Effector memory CD8-positive, alpha-beta T cell (primary cell): ENCODE measurements around the gene COL19A1.

Experiments used
- ATAC-seq: fragments of 150-1000 bp; cut with Tn5 transposase; replicated peaks from 2 replicates; pipeline ENCODE4 v1.10.0; 2021; ENCODE audit warnings: mild to moderate bottlenecking, moderate library complexity
- DNase-seq, 3 experiments: peaks; one replicate each; pipeline ENCODE4 v3.0.0; 2021
- H3K27ac Mint-ChIP-seq, 2 donors: one replicate each; pipeline ENCODE4 v1.8.0; 2022; ENCODE audit warnings: mild to moderate bottlenecking in 2 of 2, mixed read lengths in 2 of 2, moderate library complexity in 2 of 2
- H3K27me3 Mint-ChIP-seq, 2 donors: one replicate each; pipeline ENCODE4 v1.8.0; 2022; ENCODE audit warnings: mixed read lengths in 2 of 2
- H3K36me3 Mint-ChIP-seq: one replicate; pipeline ENCODE4 v1.8.0; 2022; ENCODE audit warnings: mild to moderate bottlenecking, moderate library complexity, mixed read lengths; ENCODE audit not compliant: insufficient read depth
- H3K4me1 Mint-ChIP-seq, 2 donors: one replicate each; pipeline ENCODE4 v1.8.0; 2022; ENCODE audit warnings: low read depth in 2 of 2, mixed read lengths in 2 of 2
- H3K4me3 Mint-ChIP-seq, 2 donors: one replicate each; pipeline ENCODE4 v1.8.0; 2022; ENCODE audit warnings: mild to moderate bottlenecking in 2 of 2, mixed read lengths in 2 of 2, moderate library complexity in 2 of 2
- H3K9me3 Mint-ChIP-seq, 2 donors: one replicate each; pipeline ENCODE4 v1.8.0; 2022; ENCODE audit warnings: mixed read lengths in 2 of 2

COL19A1 gene

DNA sequence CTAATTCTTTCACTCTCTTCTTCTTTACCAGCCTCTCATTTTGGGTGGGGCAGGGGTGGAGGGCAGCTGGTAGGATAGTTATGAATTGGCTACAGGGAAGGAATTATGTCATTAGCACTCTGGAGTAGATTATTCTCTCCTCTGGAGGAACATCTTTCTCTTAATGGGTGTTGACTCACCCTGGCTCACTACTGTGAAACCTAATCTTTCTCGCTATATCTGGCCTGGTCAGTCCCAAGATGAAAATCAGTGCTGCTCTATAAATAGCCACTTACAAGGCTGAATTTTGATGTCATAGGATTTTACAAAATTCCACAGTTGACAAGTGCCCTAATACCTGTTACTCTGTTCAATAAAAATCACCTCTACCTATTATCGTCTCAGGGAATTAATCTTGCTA is 285.3 kb downstream of the COL19A1 start:
- Mint-ChIP-seq H3K27ac (no peak overlapping the region), H3K4me1 (no peaks in the 10 kb centered on the region), H3K36me3 (no peaks in the 10 kb centered on the region), H3K4me3 (no peak overlapping the region), H3K27me3 (no peaks in the 10 kb centered on the region), H3K9me3 (no peaks in the 10 kb centered on the region)
- ATAC-seq (no peak), DNase-seq (no peak)

DNA sequence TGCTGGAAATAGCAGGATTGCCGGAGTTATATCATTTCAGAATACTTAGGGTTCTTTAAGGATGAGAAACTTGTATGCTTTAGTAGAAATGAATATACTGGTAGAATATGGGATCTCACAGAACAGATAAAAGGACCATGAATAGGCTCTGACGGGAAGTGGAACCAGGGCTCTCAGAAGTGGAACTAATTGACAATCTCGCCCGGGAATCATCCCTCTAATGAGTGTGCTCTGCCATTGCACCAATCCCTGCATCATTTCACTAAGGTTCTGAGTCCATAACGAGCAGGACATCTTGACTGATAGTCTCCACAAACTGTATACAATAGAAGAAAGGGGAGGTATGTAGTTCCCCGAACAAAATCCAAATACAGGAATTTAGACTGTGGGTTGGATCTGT is 286.4 kb downstream of the COL19A1 start:
- H3K27me3 Mint-ChIP-seq, result no peaks in the 10 kb centered on the region
- H3K36me3 Mint-ChIP-seq, result no peaks in the 10 kb centered on the region

DNA sequence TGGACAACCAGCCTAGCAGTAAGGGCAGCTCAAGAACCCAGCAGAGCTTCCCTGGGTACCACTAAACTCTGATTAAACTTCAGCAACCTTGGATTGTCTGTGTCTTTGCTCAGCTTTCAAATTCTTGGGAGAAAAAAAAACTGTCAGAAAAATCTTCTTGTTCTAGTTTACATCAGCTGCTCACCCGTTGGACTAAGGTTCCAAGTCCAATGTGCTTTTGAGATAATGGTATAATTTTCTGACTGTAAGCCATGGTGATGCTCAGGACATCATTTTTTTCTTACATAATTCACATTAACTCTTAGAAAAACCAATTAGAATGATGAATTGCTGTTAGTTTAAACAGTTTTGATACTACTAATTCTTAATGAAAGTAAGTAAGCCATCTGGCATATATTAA is 290.7 kb downstream of the COL19A1 start:
- ATAC-seq, result no peak
- Mint-ChIP-seq H3K27me3 (no peaks in the 10 kb centered on the region), H3K4me1 (no peaks in the 10 kb centered on the region), H3K4me3 (no peak overlapping the region), H3K9me3 (no peaks in the 10 kb centered on the region), H3K27ac (no peak overlapping the region), H3K36me3 (no peaks in the 10 kb centered on the region)
- DNase-seq, result no peak

More for the DNA sequence above, 286.4 kb downstream of the COL19A1 start:
- no peak overlapping the region for H3K27ac Mint-ChIP-seq
- no peak for ATAC-seq
- H3K4me3 Mint-ChIP-seq, result no peak overlapping the region
- no peak for DNase-seq
- H3K4me1 Mint-ChIP-seq, result no peaks in the 10 kb centered on the region
- H3K9me3 Mint-ChIP-seq, result no peaks in the 10 kb centered on the region

DNA sequence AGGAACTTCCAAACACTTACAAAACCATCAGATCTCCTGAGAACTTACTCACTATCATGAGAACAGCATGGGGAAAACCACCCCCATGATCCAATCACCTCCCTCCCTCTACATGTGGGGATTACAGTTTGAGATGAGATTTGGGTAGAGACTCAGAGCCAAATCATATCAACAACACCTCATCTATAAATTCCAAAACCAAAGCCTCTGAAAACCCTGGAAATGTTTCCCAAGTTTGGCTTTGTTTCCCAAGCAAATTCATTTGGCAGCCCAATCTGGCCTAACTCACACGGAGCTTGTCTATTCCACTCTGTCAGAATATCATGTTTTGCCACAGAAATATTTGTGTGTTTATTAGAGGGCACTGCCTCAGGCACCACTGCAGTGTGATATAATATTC is 293.9 kb downstream of the COL19A1 start:
- H3K36me3 Mint-ChIP-seq, result no peaks in the 10 kb centered on the region
- H3K27ac Mint-ChIP-seq, result no peak overlapping the region
- no peak overlapping the region for H3K4me3 Mint-ChIP-seq
- DNase-seq (no peak), ATAC-seq (no peak)
- no peaks in the 10 kb centered on the region for H3K9me3 Mint-ChIP-seq
- peaks cover 0 to 6% of the 10 kb centered on the region in 2 donors for H3K27me3 Mint-ChIP-seq
- no peaks in the 10 kb centered on the region for H3K4me1 Mint-ChIP-seq

DNA sequence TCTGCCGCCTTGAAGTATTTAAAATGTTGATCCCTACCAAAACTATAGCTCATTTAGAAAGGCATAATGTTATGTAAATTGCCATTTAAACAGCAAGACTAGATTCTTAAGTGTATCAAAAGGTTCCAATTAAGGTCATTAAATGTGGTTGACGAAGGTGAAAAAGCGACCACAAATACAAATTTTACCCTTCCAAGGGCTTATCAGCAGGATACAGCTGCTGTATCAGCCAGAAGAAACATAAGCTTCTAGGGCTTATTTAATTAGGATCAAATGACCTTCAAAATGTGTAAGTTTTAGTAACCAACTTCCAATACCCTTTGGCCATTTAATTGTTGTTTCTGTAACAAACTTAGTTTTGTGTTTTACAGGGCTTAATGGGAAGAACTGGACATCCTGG is 296.6 kb downstream of the COL19A1 start:
- DNase-seq, result no peak

DNA sequence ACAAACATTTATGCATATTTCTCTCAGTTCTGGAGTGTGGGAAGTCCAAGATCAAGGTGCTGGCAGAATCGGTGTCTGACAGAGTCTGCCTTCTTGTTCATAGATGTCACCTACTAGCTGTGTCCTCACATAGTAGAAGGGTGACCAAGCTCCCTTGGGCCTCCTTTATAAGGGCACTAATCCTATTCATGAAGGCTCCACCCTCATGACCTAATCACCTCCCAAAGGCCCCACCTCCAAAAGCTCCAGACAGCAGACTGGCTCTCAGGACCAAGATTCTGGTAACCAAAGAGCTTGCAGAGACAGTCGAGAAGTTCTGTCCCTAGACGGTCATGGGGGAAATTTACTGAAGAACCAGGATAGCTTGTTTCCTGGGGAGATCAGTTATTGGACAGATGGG is 297.4 kb downstream of the COL19A1 start:
- Mint-ChIP-seq H3K4me3 (no peak overlapping the region), H3K27ac (no peak overlapping the region), H3K36me3 (no peaks in the 10 kb centered on the region), H3K27me3 (peaks cover 20 to 26% of the 10 kb centered on the region in 2 donors), H3K9me3 (no peaks in the 10 kb centered on the region), H3K4me1 (peaks cover 4 to 5% of the 10 kb centered on the region in 2 donors)
- ATAC-seq (no peak), DNase-seq (no peak)

More for the DNA sequence above, 296.6 kb downstream of the COL19A1 start:
- H3K9me3 Mint-ChIP-seq, result no peaks in the 10 kb centered on the region
- no peak for ATAC-seq
- H3K27me3 Mint-ChIP-seq, result peaks cover 20 to 26% of the 10 kb centered on the region in 2 donors
- H3K4me3 Mint-ChIP-seq, result no peak overlapping the region
- H3K36me3 Mint-ChIP-seq, result no peaks in the 10 kb centered on the region
- no peak overlapping the region for H3K27ac Mint-ChIP-seq
- H3K4me1 Mint-ChIP-seq, result peaks cover 4 to 5% of the 10 kb centered on the region in 2 donors

DNA sequence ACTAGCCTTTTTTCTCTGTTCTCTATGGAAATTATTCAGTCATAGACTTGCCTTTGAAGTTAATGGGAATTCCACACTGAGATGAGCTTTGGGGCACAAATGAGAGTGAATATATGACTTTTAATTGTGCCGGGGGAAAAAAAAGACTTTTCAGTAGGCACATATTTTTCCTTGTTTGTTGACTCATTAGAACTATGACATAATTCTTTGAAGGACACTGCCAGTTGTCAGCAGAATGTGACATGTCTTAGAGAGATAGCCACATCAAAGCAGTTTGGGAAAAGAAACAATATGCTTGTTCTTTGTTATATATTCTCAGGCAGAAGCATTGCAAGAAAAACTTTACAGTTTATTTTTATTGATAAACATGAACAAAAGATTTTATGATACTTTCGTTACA is 298.2 kb downstream of the COL19A1 start:
- H3K36me3 Mint-ChIP-seq, result no peaks in the 10 kb centered on the region

DNA sequence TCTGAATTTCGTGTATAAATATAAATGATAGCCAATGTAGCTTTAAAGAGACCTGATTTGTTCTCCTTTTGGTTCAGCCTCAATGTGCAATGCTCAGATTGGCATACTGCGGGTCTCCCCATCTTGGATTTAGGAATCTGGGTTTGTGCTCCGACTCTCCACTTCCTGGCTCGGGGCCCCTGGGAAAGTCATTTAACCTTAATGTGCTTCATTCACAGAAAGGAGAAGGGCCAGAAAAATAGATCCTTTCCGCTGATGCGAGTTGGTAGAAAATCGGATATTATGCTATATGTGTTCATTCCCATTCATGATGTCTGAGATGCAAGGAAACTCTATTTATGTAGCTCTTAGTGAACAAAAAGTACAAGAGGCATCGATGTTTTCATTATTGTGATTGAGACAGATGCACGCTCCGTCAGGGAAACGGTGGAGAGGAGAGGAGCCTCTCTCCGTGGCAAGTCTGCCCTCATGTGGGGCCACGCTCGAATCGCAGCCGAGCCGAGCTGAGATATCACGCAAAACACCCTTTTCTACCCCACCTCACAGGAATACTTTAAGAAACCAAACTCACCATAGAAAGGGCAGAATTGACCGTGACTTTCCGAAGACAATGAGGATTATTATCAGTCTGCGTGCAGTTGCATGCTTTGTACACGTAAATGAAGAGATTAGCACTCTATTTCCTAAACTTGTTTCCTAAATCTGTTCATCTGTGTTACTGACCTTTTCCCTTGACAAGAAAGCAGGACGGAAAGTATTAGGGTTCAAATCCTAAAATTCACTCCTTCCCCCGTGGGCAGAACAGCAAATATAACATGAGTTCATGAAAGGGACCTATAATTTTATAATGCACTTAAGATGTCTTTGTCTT is 300.0 kb downstream of the COL19A1 start:
- H3K4me1 Mint-ChIP-seq, result peaks cover 4 to 5% of the 10 kb centered on the region in 2 donors
- DNase-seq, result peak in 1 of 3 experiments; percentile 0
- ATAC-seq, result peak; percentile 29
- no peak overlapping the region for H3K27ac Mint-ChIP-seq
- peaks cover 20 to 26% of the 10 kb centered on the region in 2 donors for H3K27me3 Mint-ChIP-seq
- H3K9me3 Mint-ChIP-seq, result no peaks in the 10 kb centered on the region
- H3K4me3 Mint-ChIP-seq, result no peak overlapping the region
- no peaks in the 10 kb centered on the region for H3K36me3 Mint-ChIP-seq

More for the DNA sequence above, 298.2 kb downstream of the COL19A1 start:
- no peak for ATAC-seq
- Mint-ChIP-seq H3K9me3 (no peaks in the 10 kb centered on the region), H3K27ac (no peak overlapping the region), H3K4me3 (no peak overlapping the region), H3K4me1 (peaks cover 4 to 5% of the 10 kb centered on the region in 2 donors), H3K27me3 (peaks cover 20 to 26% of the 10 kb centered on the region in 2 donors)
- no peak for DNase-seq

DNA sequence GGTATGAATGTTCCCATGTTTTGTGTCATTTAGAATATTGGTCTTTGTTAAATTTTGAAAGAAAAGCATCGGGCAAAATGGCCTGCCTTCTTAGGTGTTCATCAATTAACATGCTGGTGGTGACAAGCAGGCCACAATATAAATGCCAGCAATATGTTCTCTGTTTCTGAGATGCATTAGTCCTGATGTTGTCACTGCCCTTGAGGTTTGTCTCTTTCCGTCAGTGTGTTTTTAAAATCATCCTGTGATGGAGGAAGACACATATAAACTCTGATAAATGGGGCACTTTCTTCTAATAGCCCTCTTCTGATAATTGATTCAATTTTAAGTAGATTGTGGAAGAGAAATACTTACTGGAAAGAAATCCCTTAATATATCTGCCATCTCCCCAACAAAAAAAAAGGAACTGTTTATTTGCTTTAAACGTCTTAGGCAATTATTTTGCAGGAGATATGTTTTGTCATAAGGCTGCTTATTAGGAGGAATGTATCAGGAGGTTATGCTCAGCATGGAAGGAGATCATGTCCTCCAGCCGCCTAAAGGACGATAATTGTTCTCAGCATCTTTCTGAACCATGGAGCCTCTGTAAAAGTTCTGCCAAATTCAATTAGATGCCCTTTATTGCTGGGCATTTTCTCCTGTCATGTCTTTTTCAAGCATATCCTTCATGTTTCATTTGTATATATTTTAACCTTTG is 302.5 kb downstream of the COL19A1 start:
- DNase-seq (no peak), ATAC-seq (no peak)
- Mint-ChIP-seq H3K9me3 (no peaks in the 10 kb centered on the region), H3K27ac (no peak overlapping the region), H3K36me3 (no peaks in the 10 kb centered on the region), H3K27me3 (peaks cover 20% of the 10 kb centered on the region in 2 donors), H3K4me1 (peaks cover 4 to 5% of the 10 kb centered on the region in 2 donors), H3K4me3 (no peak overlapping the region)

DNA sequence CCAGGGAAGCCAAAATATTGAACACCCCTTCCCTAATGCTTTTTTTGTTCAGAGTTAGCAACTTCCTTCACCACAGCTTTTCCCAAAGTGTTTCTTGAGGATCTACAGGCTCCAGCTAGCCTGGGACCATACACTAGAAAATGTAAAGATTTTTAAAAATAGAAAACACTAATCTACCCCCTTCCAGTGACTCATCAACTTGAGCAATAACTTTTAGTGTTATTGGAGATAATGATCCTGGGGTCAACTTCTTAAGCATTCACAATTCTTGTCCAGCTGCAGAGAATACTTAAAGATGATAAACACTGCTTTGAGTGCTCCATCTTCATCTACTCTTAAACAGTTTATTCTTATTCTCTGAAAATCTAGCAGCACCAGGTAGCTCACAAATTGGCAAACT is 304.9 kb downstream of the COL19A1 start:
- peaks cover 10 to 11% of the 10 kb centered on the region in 2 donors for H3K27me3 Mint-ChIP-seq
- H3K36me3 Mint-ChIP-seq, result no peaks in the 10 kb centered on the region
- peaks cover 2 to 4% of the 10 kb centered on the region in 2 donors for H3K4me1 Mint-ChIP-seq
- no peaks in the 10 kb centered on the region for H3K9me3 Mint-ChIP-seq
- ATAC-seq, result no peak
- no peak overlapping the region for H3K4me3 Mint-ChIP-seq
- no peak overlapping the region for H3K27ac Mint-ChIP-seq
- DNase-seq, result no peak

DNA sequence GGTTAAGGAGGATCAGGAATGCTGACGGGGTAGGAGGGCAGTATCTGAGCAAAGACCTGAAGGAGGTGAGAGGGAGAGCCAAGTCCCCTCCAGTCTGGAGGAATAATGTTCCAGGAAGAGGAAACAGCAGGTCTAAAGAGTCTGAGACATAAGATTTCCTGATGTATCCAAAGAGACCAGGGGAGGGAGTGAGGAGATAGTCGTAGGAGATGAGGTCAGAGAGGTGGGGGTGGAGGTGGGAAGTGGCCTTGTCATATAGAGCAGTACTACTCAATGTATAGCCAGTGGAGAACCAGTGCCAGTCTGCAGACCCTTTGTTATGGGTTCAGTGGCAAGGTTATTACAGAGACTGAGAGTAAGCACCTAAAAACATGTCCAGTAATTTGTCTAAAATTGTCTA is 305.9 kb downstream of the COL19A1 start:
- Mint-ChIP-seq H3K27me3 (peaks cover under 1% of the 10 kb centered on the region in 2 donors), H3K4me3 (no peak overlapping the region), H3K4me1 (no peaks in the 10 kb centered on the region), H3K27ac (no peak overlapping the region), H3K9me3 (peaks cover 0 to under 1% of the 10 kb centered on the region in 2 donors), H3K36me3 (no peaks in the 10 kb centered on the region)
- DNase-seq, result no peak
- no peak for ATAC-seq

DNA sequence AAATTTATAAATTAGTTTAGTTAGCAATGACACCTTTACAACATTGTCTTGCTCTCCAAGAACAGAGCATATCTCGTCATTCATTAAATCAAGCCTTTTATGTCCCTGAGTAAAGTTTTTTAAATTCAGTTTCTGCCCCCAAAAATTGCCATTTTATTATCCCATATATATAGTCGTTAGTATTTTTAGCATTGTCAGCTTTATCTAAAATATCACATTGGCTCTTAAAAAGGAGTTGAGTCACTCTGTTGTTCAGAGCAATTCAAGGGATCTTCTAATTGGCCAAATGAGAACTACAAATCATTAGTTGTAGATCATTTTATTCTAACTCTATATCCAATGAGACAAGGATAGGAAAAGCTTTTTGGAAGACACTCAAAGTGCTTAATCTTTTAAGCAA is 309.4 kb downstream of the COL19A1 start:
- Mint-ChIP-seq H3K27me3 (no peaks in the 10 kb centered on the region), H3K4me1 (no peaks in the 10 kb centered on the region), H3K4me3 (no peak overlapping the region), H3K9me3 (peaks cover 0 to 2% of the 10 kb centered on the region in 2 donors), H3K36me3 (no peaks in the 10 kb centered on the region), H3K27ac (no peak overlapping the region)
- ATAC-seq (no peak), DNase-seq (no peak)

DNA sequence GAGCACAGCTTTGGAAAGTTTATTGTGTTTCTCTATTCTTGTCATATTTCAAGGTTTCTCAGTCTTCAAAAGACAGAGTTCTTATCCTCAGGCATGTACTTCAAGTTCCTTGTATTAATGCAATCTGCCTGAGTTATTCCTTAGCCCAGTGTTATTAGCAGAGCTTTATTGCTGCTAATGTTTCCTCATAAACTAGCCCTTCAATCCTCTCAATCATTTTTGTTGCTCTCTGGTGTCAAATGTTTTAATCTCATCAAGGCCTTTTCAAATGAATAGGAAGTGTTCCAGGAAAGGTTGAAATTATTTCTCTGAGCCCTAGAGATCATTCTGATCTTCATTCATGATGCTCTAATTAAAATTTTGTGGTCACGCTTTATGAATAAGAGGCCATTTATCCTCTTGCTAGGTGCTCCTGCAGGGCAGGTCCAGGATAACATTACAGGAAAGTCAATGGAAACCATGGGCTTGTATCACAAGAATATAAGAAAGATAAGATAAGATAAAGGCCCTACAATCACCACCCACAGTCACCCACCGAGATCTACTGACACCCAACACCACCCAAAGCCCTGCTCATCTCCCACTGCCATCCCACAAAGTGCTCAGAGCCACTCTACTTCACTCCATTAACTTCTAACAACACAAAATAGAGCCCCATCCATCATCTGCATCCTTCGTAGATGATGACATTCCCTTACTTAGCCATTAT is 310.6 kb downstream of the COL19A1 start:
- Mint-ChIP-seq H3K9me3 (peaks cover 0 to 2% of the 10 kb centered on the region in 2 donors), H3K36me3 (no peaks in the 10 kb centered on the region), H3K4me3 (no peak overlapping the region), H3K27ac (no peak overlapping the region), H3K27me3 (no peaks in the 10 kb centered on the region), H3K4me1 (no peaks in the 10 kb centered on the region)
- ATAC-seq, result no peak
- DNase-seq, result no peak
